Neural crest cell (in vitro differentiated cells): ENCODE results near the gene AP1B1. TPM values are rescaled to one million over a fixed set of nuclear protein-coding genes. Genes with fewer than 3 reads are reported as not detected.
"Not testable (repeated sequence)": the region's sequence is repeated elsewhere in the genome, so short reads cannot be mapped to it uniquely, and the experiment has no call there.

Experiments
- DNase-seq: peaks from one replicate; pipeline ENCODE4 v3.0.0; 2021; ENCODE audit warnings: low read depth, mixed read lengths, low spot score
- H3K27ac Mint-ChIP-seq: one replicate; pipeline ENCODE4 v1.8.0; 2021; ENCODE audit warnings: mild to moderate bottlenecking, mixed read lengths; ENCODE audit not compliant: unreplicated experiment
- H3K27me3 Mint-ChIP-seq: 2 replicates; pipeline ENCODE4 v1.8.0; 2021; ENCODE audit warnings: low read depth, mild to moderate bottlenecking, mixed read lengths
- H3K36me3 Mint-ChIP-seq: 2 replicates; pipeline ENCODE4 v1.8.0; 2021; ENCODE audit warnings: low read depth, mild to moderate bottlenecking, mixed read lengths
- H3K4me1 Mint-ChIP-seq: 2 replicates; pipeline ENCODE4 v1.8.0; 2021; ENCODE audit warnings: mixed read lengths
- H3K4me3 Mint-ChIP-seq: one replicate; pipeline ENCODE4 v1.8.0; 2021; ENCODE audit warnings: mild to moderate bottlenecking, mixed read lengths
- H3K9me3 Mint-ChIP-seq: 2 replicates; pipeline ENCODE4 v1.8.0; 2021; ENCODE audit warnings: mixed read lengths
- total RNA-seq: library from RNA; stranded (reverse); gene quantifications from 2 replicates; pipeline ENCODE4 v1.2.1, GENCODE V29; 2021
- TF ChIP-seq, protein P1 (sequence below): fragments of 200-600 bp; sonication (generic); conservative IDR thresholded peaks from 2 replicates; pipeline ENCODE4 v1.5.0; 2021; ENCODE audit warnings: antibody characterized with exemption, mild to moderate bottlenecking

AP1B1 gene
- total RNA-seq, 1 donor from 2014 or later: 58.4 TPM

DNA sequence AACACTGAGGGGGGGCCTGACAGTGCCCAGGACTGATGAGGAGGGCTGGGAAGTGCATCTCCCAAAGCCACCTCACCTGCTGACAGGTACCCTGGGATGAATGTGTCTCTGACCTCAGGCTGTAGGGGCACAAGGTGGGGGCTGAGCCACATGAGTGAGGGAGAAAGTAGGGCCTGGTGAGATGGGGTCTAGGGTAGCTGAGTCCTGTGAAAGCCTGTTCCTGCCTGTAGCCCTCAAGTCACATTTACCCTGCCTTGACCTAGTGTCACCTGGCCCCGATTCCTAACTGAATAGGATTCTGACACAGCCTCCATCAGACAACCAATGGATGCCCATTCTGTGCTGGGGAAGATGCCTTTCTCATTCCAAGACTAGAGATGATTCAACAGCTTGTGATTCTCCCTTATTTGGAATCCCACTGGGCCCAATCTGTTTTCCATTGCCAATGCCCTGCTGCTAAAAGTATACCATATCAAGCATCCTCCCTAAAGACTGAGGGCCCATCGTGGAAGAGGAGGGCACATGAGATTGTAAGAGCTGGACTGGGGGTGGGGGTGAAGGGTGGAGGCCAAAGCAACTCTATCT, 38.9 kb upstream of the AP1B1 start:
- H3K27me3 Mint-ChIP-seq: peaks cover 12% of the 10 kb centered on the region
- H3K9me3 Mint-ChIP-seq: no peaks in the 10 kb centered on the region
- no peaks in the 10 kb centered on the region for H3K36me3 Mint-ChIP-seq
- DNase-seq: no peak
- TF ChIP-seq, protein P1, sequence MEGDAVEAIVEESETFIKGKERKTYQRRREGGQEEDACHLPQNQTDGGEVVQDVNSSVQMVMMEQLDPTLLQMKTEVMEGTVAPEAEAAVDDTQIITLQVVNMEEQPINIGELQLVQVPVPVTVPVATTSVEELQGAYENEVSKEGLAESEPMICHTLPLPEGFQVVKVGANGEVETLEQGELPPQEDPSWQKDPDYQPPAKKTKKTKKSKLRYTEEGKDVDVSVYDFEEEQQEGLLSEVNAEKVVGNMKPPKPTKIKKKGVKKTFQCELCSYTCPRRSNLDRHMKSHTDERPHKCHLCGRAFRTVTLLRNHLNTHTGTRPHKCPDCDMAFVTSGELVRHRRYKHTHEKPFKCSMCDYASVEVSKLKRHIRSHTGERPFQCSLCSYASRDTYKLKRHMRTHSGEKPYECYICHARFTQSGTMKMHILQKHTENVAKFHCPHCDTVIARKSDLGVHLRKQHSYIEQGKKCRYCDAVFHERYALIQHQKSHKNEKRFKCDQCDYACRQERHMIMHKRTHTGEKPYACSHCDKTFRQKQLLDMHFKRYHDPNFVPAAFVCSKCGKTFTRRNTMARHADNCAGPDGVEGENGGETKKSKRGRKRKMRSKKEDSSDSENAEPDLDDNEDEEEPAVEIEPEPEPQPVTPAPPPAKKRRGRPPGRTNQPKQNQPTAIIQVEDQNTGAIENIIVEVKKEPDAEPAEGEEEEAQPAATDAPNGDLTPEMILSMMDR: no peak
- H3K4me3 Mint-ChIP-seq: no peak overlapping the region
- no peaks in the 10 kb centered on the region for H3K4me1 Mint-ChIP-seq
- no peak overlapping the region for H3K27ac Mint-ChIP-seq

DNA sequence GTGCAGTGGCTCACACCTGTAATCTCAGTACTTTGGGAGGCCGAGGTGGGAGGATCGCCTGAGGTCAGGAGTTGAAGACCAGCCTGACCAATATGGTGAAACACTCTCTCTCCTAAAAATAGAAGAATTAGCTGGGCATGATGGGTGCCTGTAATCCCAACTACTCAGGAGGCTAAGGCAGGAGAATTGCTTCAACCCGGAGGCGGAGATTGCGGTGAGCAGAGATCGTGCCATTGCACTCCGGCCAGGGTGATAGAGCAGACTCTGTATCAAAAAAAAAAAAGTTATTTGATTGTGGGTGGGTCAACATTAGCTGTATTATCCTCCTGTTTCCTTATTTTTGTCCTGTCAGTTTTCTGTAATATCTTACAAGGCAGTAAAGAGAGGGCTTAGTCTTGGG, 38.1 kb upstream of the AP1B1 start:
- Mint-ChIP-seq H3K4me3 (no peak overlapping the region), H3K9me3 (no peaks in the 10 kb centered on the region), H3K27me3 (peaks cover 8% of the 10 kb centered on the region), H3K36me3 (no peaks in the 10 kb centered on the region), H3K4me1 (no peaks in the 10 kb centered on the region), H3K27ac (no peak overlapping the region)
- TF ChIP-seq, protein P1: no peak
- no peak for DNase-seq

DNA sequence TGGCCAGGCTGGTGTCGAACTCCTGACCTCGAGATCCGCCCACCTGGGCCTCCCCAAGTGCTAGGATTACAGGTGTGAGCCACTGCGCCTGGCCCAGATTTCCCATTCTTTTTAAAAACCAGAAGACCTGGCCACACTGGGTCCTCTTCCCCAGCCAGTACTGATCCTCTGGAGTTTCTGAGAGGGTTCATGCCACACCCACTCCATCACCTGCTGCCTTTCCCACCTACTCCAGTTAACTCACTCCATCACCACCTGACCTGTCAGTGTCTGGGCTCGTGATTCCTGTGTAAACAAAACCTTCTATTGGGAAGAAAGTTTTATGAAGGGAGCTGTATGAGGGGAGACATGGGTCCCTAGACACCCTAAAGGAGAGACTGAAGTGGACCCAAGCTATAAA, 30.3 kb upstream of the AP1B1 start:
- DNase-seq, H3K36me3 Mint-ChIP-seq, H3K27ac Mint-ChIP-seq, H3K4me1 Mint-ChIP-seq, H3K4me3 Mint-ChIP-seq, H3K27me3 Mint-ChIP-seq, H3K9me3 Mint-ChIP-seq: not testable (repeated sequence)

DNA sequence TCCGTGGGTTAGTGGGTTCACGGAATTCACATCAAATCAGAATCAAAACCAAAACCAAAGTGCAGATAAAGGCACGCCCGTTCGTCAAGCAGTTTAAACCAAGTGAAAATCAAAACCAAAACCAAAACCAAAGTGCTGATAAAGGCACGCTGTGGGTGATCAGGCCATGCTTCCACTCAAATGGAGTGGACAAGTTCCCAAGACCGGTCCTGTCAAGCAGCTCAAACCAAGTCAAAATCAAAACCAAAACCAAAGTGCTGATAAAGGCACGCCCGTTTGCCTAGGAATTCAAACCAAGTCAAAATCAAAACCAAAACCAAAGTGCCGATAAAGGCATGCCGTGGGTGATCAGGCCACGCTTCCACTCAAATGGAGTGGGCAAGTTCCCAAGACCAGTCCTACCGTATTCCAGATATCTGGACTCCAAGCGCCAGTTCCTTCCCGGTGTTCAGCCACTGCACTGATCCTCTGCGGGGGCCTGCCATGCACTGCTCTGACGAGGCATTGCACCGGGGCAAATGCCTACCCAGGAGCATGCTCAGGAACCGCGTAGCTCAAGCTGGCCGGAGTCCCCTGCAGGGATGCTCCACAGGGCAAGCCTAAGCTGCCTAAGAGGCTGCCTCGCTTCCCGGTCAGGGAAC, 26.7 kb upstream of the AP1B1 start:
- not testable (repeated sequence) for H3K4me1 Mint-ChIP-seq, H3K36me3 Mint-ChIP-seq, H3K27ac Mint-ChIP-seq, H3K9me3 Mint-ChIP-seq, H3K4me3 Mint-ChIP-seq, DNase-seq, H3K27me3 Mint-ChIP-seq

DNA sequence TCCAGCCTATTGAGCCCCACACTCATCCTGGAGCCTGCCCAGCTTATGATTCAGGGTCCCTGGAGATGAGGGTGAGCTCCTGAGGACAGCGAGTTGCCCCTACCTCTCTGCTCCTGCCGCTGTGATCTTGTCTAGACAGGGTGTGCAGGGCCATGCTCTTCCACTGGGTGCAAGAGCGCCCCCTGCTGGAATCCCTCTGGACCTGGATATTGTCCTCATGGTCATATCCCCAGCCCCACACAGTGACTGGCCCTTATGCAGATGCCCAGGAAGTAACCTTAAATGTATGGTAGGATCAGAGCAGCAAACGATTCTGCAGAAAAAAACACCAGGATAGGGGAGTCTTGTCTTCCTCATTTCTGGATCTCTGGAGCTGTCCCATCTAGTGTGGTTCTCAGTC, 24.4 kb upstream of the AP1B1 start:
- not testable (repeated sequence) for H3K27ac Mint-ChIP-seq, H3K4me3 Mint-ChIP-seq, H3K36me3 Mint-ChIP-seq, H3K4me1 Mint-ChIP-seq, H3K9me3 Mint-ChIP-seq, DNase-seq
- peaks cover 12% of the 10 kb centered on the region for H3K27me3 Mint-ChIP-seq
- TF ChIP-seq, protein P1: peak; percentile 50

DNA sequence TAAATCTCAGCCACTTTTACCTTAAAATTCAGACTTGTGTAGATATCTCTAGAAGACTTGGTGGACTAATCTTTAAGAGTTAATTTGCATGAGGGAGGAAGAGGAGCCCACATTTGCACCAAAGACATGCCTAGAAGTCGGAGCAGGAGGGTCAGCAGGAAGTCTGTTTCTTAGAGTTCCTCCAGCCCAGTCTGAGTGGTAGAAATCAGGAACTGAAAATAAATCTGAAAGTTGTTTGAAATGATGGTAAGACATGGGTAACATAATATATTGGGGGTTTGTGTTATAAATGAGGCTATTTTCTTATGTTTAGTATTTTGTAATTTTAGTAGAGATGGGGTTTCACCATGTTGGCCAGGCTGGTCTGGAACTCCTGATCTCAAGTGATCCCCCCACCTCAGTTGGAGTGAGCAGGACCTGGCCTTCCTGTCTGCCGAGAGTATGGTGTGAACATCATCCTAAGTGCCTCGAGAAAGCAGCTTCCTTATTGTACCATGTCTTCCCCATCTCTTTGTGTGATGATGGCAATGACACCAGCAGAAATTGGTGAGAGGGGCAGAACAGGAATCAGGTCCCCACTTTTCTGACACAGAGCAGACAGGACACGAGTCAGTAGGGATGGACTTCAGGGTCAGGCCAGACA, 23.3 kb upstream of the AP1B1 start:
- H3K9me3 Mint-ChIP-seq, H3K4me1 Mint-ChIP-seq, H3K36me3 Mint-ChIP-seq, DNase-seq, H3K27ac Mint-ChIP-seq, H3K4me3 Mint-ChIP-seq: not testable (repeated sequence)
- peaks cover 12% of the 10 kb centered on the region for H3K27me3 Mint-ChIP-seq

DNA sequence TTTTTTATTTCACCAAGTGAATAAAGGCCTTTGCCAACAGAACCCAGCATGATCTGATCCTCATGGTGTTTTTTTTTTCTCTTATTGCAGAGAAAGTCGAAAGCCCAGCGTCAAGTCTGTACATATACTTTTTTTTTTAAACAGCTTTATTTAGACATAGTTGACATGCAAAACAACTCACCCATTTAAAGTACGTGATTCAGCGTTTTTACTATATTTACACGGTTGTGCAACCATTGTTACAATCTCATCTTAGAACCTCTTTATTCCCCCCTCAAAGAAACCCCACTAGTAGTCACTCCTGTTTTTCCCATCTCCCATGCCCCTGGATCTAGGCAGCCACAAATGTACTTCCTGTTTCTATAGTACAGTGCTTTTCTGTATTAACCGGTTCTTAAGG, 20.6 kb upstream of the AP1B1 start:
- no peaks in the 10 kb centered on the region for H3K36me3 Mint-ChIP-seq
- H3K9me3 Mint-ChIP-seq: no peaks in the 10 kb centered on the region
- no peak overlapping the region for H3K27ac Mint-ChIP-seq
- H3K27me3 Mint-ChIP-seq: peaks cover 12% of the 10 kb centered on the region
- no peaks in the 10 kb centered on the region for H3K4me1 Mint-ChIP-seq
- no peak overlapping the region for H3K4me3 Mint-ChIP-seq
- DNase-seq: no peak
- TF ChIP-seq, protein P1: no peak

DNA sequence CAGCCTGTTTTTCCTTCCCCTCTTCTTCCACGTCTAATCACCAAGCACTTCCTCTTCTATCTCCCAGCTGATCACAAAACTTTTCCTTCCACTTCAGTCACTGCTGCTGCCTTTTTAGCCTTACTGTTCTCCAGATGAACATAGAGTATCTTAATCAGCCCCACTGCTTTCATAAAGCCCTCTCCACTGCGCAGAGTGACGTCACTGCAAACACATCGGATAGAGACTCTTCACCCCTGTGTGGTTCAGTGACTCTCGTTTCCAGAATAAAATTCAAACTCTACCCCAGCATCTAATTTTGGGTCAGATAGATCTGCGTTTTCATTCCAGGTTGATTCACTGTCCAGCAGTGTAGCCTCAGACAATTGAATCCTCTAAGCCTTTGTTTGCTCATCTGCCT, 13.2 kb upstream of the AP1B1 start:
- H3K27me3 Mint-ChIP-seq, DNase-seq, H3K4me1 Mint-ChIP-seq, H3K4me3 Mint-ChIP-seq, H3K27ac Mint-ChIP-seq, H3K36me3 Mint-ChIP-seq, H3K9me3 Mint-ChIP-seq: not testable (repeated sequence)
